T-helper 2 cell (primary cell): ENCODE data around the gene VSTM4.

ENCODE experiments used
- DNase-seq, 5 experiments: peaks; one replicate each; pipeline versions ENCODE4 v3.0.0 to v3.0.0-alpha.2; 2012 to 2022

VSTM4 gene

DNA sequence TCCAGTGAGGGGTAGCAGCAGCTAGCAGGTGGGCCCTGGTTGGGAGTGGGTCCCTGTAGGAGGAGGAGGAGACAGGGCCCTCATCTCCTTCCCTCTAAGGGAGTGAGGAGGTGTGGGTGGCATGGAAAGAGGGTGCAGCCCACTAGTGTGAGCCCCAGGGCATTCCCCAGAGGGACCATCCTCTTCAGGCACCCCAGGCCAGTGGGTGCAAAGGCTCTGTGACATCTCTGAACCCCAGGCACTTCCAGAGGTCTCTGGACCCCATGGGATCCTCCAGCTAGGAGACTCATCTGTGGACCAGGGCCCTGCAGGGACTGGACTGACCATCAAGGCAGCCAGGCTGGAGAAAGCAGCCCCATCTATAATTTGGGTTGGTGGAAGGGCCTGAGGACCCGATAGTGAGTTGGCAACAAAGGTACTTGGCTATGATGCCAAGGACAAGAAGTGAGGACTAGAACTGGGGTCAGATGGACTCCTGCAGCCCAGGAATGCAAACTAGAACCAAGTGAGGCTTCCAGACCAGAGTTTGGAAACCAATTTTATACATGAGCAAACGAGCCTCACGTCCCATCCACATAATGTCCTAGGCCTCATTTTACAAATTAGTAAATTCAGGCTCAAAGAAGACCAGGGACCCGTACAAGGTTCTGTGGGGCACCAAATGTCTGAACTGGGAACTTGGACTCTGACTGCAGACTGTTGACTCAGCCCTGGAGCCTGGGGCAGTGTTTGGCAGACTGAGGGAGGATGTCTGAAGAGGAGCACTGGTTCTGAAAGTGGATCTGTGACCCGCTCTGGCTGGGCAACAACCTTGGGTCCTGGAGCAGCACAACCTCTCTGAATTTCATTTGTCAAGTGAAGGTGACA is 1.4 kb upstream of the VSTM4 start:
- DNase-seq: no peak

DNA sequence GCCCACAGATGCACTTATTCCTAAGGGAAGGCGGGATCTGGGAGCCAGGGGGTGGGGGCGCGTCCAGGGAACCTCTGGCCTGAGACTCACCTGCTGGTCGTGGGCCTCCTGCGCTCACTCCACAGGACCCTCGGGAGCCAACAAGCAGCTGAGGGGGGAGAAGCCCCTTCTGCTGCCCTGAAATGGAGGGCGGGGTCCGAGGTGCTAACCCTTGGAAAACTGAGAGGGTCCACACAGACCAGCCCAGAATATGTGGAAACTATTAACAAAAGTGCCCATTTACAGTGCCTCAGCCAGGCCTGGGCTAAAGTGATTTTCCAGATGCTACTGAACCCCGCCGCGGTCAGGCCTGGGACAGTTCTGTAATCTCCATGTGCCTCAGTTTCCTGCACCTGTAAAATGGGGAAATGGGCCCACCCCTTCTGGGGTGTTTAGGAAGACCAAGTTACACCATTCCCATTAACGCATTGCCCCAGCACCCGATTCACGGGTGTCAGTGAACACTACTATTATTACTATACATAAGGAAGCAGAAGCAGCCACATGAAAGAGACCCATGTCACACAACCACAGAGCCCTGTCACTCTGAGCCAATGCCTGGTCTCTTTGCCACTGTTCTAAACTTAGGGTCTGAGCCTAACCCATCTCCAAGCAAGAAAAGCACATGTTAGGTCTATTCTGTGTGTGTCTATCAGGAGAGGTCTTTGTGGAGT is 630 bp upstream of the VSTM4 start:
- peak in 1 of 5 experiments; percentile 59 for DNase-seq

DNA sequence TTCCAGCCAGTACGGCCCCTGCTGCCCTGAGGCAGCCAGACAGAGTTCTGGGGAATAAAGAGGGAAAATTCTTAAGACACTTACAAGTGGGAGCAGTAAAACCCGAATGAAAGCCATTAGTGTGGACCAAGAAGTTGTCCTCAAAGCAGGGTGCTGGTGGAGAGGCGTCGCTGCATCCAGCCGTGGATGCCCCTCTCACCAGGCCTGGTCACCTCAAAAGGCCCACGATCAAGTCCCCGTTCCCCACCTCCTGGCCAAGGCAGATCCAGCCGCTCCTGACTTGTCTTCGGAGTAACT is 656 bp downstream of the VSTM4 start:
- no peak for DNase-seq

DNA sequence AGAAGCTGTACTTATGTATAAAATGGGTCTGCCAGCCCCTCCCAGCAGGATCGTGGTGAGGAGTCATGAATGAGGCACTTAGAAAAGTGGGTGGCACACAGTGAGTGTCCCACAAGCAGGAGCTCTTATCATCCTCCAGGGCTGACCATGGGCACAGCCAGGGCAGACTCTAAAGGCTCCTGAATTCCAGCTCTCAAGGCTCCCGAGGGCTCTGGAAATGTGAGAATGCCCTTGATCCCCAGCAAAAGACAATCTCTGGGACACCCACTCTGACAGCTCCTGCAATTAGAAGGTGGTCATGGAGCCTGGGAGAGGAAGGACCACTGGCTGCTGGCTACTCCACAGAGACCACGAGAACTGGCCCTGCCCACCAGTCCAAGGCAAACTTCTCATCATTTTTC is 1.6 kb downstream of the VSTM4 start:
- DNase-seq: no peak

DNA sequence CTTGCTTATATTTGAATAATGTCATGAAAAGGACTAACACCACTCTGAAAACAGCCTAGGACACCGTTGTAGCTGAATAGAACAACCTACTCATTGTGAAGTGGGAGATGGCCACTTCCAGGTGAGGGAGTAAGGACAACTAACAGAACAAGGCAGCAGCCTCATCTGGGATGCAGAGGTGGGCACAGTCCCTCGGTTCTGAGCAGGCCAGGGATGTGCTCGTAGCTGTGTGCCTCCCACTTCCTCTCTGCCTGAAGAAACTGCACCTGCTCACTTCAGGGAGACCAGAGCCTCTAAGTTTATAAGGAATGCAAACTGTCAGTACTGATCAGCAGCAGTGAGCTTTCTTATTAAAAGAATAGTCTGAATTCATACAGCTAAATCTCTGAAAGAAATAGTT is 2.5 kb downstream of the VSTM4 start:
- no peak for DNase-seq

DNA sequence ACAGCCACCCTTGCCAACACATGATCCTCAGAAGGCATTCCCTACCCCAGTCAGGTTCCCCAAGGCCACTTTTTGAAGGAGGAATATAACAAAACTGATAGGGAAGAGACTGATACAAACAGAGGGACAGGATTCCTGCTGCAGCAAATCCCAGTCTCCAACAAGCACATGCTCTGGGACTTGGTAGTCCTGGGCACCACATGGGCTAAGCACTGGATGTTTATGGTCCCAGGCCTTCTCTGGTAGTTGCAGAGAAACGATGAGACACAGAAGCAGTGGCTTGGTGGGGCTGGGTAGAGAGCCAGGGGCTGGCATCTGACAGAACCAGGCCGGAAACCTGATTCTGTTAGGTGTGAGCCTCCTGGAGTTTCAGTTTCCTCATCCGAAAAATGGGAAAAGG is 3.2 kb downstream of the VSTM4 start:
- DNase-seq: no peak

DNA sequence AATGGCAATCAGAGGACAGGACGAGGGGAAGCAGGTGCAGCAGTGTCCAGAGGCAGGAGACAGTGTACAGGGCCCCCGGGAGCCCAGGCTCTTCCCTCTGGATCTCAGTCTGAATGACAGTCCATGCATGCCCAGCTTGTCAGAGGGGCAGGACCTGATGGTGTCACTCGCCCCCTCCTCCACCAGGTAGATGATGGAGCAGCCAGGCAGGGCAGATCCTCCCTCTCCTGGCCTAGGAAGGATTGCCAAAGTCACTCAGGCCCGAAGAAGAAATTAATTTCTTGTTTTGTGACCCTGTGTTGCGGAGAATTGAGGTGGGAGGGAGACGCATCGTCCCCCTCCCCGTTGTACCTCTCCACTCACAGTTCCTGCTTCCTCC is 4.0 kb downstream of the VSTM4 start:
- DNase-seq: no peak

DNA sequence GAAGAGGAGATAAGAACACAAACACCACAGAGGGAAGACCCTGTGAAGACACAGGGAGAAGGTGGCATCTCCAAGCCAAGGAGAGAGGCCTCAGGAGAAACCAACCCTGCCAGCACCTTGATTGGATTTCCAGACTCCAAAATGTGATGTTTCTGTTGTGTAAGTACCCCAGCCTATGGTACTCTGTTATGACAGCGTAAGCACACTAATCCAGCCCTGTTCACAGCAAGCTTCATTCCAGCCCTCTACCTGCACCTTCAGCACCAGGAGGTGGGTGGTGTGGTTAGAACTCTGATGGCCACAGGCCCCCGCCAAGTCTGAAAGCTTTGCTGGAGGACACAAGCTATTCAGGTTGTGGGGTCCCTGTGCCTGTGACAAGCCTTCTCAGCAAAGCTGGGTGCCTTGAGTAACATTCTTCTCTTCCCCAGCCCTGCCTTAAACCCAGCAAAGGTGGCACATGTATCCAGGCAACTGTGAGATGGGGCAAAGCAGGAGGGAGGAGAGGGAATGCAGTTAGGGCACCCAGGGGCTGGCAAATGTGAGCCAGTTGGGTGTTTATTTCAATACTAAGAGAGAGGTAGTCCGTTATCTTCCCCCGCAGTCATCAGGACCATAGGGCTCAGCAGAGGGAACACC is 4.5 kb downstream of the VSTM4 start:
- no peak for DNase-seq

DNA sequence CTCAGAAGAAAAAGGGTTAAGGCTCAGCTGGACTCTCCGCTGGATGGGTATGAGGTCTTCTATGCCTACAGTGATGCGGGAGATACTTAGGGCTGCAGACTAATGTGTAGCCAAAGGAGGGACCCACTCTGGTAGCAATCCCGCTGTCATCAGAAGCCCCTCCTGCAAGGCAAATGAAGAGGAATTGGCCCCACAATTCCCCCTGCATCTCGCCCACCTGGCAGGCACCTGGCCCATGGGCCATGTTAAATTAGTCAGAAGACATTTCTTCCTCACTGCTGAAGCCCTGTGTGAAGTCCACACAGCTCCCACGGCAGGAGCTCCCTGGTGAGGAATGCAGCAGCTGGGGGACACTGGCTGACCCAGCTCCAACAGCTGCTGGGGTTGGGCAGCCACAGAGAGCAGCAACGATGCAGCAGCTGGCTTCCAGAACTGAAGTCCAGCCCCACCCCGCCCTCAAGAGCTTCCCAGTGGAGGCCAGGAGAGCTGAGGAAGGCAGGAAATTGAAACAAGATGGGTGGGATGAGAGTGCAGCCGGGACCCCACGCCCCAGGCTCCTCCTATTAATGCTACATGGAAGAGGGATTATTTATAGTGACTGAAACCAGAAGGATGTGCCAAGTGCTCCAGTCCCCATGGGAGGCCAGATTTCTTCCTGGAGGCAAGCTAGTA is 5.5 kb downstream of the VSTM4 start:
- DNase-seq: no peak

DNA sequence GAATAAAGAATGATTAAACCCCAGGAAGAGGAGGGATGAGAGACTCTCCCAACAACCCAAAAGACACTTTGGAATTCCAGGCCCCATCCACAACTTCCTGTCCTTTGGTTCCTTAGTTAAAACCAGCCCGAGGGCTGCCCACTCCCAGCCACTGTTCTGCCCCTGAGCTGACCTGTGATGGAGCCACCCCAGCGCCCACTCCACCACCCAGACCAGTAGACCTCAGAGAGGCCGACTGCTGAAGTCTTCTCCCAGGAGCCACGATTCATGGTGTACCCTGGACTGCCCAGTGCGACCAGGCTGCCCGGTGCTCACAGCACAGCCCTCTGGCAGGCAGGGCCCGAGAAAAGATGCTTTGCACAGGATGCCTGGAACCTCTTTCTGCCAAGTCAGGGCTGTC is 6.7 kb downstream of the VSTM4 start:
- DNase-seq: no peak

DNA sequence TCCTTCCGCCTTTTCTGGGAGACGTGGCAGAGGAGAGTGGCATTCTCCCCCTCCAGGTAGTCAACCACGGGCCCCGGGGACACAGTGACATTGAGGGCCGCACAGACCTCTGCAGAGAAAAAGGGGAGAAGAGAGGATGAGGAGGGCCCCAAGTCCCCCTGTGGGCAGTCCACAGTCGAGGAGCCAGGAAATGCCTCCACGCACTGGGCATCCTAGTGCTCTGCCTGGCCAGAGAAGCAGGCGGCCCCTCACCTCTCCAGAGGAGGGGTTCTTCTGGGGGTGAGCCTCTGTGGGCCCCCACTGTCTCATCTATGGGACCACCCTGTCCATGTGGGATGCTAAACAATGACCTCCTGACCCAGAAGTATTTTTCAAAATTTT is 7.4 kb downstream of the VSTM4 start:
- DNase-seq: no peak

DNA sequence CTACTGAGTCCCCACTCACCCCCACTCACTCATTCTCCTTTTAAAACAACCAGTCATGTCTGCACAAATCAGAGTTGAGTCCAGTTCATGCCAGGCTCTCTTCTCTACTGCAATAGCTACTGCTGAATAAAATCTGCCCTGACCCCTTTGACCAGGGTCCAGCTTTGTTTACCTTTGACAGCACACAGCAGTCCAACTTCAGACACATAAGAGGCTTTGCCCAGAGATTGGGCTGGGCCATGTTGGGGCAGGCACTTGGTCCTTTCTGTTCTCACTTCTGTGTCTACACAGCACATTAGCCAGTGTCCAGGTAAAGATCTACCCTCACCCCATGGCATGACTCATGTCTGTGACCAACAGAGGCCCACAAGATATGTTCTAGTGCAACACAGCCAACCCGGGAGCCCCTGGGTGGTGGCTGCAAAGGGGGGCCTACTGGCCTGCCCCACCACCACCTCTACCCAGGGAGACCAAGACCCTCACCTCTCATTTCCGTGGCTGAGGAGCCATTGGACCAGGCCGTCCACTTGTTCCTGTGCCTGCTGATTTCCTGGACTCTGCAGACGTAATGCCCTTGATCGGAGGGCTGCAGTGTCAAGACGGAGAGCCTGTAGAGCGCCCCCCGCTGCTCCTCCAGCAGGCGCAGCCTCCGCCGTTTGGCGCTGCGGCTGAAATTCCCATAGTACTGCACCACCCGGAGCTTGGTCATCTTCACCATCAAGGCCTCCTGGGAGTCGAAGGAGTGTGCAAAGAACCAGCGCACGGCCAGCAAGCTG is 8.0 kb downstream of the VSTM4 start:
- DNase-seq: no peak

DNA sequence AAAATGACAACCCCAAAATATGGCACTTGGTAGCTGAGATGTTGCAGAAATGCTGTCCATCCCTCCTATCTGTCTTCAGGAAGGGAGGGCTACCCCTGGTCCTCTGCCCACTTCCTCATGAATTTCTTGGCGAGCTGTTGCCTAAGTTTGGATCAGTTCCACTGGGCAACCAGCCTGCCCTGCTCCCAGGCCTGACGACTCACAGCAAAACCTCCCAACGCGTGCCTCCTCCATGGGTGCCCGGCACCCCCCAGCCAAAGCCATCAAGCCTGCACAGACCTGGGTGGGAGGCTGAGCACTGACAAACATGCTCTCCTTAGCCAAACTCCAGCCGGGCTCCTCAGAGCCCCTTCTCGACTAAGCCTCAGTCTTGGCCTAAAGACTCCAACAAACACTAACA is 8.9 kb downstream of the VSTM4 start:
- no peak for DNase-seq

DNA sequence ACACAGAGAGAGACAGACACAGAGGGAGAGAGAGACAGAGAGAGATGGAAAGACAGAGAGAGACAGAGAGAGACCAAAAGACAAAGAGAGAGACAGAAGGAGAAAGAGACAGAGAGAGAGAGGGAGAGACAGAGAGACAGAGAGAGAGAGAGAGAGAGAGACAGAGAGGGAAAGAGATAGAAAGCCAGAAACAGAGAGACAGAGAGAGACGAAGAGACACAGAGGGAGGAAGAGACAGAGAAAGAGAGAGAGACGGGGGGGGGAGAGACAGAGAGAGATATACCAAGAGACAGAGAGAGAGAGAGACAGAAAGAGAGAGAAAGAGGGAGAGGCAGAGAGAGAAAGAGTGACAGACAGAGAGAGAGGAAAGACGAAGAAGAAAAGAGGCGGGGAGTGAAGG is 10.2 kb downstream of the VSTM4 start:
- no peak for DNase-seq

DNA sequence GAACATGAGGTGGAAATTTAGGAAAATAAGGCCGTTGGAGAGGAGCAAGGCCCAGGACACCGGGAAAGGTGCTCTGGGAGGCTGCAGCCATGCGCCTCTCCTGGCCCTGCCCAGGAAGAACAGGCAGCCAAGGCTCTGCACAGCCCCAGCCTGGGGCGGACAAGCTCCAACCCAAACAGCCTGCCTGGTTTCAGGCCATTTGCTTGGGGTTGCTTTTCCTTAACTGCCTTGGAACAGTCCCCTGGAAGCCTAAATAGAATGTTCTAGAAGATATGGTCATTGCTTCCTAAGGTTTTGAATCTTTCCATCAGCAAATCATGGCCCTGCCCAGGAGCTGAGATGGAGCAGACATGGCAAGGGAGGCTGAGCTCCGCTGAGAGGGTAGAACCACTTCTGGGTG is 11.0 kb downstream of the VSTM4 start:
- DNase-seq: no peak

DNA sequence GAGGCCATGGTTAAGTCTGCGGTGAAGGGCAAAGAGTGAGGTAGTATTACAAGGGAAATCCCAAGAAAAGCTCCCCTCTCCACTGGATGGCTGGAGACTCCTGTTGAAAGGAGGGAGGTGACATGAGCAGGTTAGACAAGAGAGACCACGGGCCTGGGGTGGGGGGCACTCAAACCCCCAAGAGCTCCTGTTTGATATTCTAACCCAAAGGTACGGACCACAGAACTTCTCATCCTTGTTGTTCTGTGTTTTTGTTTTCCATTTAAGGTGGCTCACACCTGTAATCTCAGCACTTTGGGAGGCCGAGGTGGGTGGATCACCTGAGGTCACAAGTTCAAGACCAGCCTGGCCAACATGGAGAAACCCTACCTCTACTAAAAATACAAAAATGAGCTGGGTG is 11.6 kb downstream of the VSTM4 start:
- DNase-seq: no peak

DNA sequence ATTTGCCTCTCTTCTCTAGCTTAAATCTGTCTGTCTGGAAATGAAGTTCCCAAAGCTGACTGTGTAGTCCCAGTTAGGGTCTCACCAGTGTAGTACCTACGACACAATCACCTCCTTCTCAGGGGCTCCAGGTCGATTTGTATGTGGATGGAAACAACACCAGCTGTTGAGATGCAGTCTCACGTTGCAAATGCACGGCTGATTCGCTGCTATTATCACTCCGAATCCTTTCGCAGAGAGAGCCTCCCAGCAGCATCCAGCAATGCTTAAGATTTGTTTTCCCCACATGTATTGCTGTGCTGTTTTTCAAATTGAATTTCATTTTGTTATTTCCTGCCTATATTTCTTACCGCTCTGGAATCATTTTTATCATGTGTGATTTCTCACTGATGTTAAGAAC is 16.3 kb downstream of the VSTM4 start:
- no peak for DNase-seq

DNA sequence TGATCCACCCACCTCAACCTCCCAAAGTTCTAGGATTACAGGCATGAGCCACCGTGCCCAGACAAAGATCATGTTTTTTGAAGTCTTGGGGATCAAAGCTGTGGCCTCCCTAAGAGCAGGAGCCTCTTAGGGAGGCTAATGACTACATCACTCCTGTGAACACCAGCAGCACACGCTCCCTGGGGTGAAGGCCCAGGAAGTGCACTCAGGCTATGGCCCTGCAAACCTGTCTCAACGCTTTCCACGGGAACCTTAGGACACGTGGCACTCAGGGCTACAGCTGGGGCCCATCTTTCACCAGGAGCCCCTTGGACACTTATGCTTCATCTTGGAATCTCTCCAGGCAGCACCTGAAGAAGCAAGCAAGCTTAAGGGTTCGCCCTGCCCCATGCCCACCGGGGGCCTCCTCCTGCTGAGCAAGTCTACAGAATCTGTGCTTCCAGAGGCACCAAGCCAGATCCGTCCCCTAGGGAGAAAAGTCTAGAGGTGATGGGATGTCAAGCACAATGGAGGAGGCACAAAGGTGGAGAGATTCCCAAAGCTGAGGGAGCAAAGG is 18.4 kb downstream of the VSTM4 start:
- no peak for DNase-seq

DNA sequence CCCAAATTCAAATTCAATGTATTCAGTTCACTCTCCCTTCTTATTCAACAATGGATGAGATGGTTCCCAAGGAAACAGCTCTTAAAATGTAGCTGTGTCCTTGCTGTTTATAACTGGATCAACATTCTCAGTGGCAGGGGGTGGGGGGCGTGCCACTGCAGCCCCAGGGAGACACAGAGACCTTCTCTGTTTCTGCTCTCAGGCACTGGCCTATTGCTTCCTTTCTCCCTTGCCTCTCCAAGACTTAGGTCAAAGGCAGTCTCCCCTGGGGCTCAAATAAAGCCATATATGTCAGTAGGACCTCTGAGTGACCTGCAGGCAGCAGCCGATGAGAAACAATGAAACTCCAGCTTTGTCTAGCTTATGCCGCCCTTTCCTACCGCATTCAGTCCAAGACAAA is 20.7 kb downstream of the VSTM4 start:
- no peak for DNase-seq

DNA sequence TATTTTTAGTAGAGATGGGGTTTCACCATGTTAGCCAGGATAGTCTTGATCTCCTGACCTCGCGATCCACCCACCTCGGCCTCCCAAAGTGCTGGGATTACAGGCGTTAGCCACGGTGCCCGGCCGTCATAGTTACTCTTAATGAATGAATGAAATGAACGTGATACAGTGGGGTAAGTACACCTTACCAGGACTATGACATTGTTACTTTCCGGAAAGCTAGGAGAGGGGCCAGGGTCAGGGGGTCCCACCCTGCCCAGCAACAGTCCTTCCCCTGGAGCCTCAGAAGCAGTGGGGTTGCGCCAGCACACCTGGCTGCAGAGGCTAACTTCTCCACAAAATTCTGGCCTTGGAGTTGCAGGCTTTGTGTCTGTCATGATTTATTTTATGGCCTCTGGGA is 21.4 kb downstream of the VSTM4 start:
- DNase-seq: no peak

DNA sequence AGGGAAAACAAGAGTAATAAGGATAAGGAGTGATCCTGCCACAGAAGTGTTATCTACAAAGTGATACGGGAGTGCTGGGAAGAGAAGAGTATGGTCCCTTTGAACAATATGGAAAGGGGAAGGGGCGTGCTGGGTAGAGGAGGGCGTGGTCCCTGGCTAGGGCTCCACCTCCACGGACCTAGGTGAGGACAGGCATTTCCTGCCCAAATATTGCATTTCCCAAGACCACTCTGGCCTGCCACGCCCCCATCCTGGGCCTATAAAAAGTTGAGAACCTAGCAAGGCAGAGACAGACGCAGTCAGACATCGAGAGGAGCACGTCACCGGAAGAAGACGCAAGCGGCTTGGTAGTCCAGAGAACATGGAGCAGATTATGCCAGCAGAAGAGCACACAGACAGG is 22.8 kb downstream of the VSTM4 start:
- DNase-seq: no peak

DNA sequence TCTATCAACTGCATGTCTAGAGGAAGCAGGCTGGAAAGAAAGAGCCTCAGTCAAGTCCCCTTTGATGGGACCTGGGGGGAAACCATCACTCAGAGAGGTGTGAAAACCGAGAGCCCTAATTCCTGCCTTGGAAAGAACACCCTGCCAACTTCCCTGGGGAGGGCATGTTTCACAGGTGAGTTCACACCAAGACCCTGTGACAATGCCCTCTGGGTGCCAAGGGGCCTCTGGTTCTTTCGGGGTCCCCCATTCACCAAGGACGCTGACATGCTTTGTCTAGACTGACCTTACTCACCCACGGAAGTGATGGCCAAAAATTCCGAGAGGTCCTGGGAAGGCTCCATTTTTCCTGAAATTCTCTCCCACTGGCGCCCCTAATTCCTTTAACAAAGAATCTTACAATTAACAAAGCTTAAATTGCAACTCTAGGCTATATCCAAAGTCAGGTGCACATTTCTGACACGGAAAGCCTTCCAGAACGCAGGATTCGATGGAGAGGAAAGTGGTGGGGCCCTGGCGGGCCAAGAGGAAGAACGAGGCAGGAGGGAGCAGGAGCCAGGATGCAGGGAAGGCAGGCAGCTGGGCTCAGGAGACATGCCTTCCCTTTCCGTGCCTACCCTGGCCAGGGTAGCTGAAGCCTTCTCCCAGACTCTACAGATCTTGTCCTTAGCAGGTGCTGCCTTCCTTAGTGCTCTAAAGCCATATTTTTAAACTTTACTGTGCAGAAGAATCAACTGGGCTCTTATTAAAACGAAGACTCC is 23.7 kb downstream of the VSTM4 start:
- DNase-seq: no peak
